Amygdala (tissue), 56 donors: Measurements from ENCODE around the gene GPN1.
A peak's percentile ranks its signal among the peaks of the same experiment; 100 is the strongest.
"Not testable (repeated sequence)": the region's sequence is repeated elsewhere in the genome, so short reads cannot be mapped to it uniquely, and the experiment has no call there.

Source experiments
- DNase-seq, 56 donors: peaks; one replicate each; lab custom pipeline; 2025; lab: John Stamatoyannopoulos, UW

The GPN1 gene

DNA sequence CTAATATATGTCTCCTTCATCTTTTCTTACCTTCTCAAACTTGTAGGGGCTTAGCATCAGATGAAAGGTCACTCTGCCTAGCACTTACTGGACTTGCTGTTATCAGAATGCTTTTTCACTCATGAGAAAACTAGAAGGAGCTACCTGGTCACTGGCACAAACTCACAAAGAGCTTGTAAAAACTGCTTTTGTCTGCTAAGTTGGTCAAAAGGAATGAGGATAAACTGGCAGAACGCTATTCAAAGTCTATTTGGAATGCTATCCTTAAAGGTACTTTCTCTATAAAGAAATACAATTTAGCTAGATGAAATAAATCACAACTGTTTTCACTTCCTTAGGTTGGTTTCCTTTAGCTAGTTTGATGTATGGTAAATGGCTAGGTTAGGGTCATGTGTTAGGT, 2.5 kb upstream of the GPN1 start:
- not testable (repeated sequence) for DNase-seq

DNA sequence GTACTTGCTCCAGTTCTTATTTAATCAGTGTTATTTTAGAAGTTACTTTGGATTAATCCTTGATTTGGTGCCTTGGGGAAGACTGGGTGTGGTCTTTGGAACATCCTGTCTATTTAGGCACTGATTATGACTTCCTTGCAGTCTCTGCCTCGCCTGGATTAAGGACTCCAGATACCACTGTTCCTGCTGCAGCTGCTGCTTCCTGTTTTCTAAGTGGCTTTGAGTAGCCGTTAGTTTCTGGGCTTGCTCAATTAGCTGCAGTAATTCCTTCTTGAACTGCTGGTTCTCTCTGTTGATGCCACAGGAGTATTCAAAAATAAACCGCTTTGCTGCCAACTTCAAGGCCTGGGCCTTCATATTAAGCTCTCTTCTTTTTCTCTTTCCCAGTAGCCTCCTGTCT, 1.9 kb upstream of the GPN1 start:
- DNase-seq, result peak in 2 of 56 donors; percentile 2 to 3

DNA sequence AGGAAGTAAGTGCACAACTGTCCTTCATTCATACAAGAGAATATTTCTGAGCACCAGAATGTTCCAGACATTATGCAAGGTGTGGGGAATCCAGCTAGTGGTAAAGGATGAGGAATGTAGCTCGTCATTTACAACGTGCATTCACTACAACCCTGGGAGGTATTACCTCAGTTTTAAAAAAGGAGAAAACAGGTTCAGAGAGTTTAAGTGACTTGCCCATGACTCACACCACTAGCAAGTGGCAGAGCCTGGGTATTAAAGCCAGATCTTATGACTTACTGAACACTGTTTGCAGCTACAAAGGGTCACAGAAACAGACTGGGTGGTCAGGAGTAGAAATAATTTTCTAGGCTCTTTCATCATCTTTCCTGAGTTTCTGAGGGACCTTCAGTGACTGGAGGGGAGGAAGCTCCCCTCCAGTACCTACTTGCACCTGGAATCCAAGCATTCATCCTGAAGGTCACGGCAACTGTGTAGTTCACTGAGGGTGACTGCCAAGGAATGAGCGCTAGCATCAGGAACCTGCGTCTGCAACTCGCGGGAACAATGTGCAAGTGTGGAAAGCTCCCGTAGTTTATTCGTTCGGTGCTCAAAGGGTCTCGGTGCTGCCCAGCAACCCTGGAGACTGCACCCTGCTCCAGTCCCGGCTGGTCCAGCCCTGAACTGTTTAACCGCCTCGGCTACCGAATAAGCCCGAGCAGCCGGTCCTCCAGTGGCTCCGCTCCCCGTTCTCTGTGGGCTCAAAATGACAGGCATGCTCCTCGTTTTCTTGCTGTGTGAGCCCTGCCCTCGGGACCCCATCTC, 685 bp upstream of the GPN1 start:
- DNase-seq, result peak in 13 of 56 donors; percentile 19 to 66 (median 42)

DNA sequence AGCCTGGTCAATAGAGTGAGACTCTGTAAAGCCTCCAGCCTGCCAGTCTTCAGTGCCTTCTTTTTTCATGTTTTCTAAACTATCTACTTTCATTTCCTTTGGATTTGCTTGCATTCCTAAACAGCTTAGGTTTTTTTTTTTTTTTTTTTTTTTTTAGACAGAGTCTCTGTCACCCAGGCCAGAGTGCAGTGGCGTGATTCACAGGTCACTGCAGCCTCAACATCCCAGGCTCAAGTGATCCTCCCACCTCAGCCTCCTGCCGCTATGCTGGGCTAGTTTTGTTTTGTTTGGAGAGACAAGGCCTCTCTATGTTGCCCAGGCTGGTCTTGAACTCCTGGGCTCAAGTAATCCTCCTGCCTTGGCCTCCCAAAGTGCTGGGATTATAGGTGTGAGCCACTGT, 1.4 kb downstream of the GPN1 start:
- not testable (repeated sequence) for DNase-seq

DNA sequence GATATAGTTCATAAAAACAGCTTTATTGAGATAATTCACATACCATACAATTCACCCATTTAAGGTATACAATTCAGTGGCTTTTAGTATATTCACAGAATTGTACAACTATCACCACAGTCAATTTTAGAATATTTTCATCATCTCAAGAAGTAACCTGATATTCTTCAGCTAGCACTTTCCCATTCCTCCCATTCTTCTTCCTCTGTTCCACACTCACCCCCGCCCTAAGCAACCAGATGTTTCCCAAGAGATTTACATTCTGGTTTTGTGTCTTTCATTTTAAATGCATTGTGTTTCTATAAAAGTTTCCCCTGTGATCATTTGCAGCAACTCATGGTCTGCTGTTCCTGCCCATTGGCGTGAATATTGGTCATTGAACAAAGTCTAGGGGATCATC, 5.4 kb downstream of the GPN1 start:
- DNase-seq, result no peak

DNA sequence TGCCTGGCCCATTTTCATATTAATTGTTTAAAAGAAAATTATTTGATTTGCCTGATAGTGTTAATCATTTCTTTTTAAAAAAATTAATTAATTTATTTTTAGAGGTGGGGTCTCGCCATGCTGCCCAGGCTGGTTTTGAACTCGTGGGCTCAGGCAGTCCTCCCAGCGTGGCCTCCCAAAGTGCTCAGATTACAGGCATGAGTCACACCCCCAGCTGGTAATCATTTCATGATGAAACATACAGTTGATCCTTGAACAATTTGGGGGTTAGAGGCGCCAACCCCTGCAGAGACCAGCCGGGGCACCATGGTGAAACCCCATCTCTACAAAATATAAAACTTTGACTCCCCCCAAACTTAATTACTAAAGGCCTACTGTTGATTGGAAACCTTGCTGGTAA, 7.9 kb downstream of the GPN1 start:
- no peak for DNase-seq

DNA sequence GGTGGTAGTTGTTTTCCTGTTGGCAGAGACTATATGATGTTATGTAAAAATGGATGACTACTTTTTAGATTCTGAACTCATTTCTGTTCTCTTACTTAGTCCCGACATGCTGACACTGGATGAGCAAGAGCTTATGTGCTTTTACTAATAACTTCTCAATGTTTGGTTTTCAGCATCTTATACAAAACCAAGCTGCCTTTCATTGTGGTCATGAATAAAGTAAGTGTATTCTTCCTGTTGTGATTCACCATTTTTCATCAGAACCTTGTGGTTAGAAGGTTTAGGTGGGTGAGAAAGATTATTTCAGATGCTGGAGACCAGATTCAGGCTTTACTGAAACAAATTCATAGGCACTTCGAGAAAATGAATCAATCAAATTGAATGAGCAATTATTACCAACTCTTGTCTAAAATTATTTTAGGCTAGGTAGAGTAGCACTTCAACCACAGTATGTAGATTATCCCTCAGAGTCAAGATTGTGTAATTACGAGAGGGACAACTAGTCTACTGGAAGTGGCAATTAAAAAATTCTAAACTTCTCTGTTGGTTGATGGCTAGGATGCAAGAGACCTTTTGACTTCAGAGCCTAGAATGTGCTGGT, 9.3 kb downstream of the GPN1 start:
- DNase-seq, result no peak

DNA sequence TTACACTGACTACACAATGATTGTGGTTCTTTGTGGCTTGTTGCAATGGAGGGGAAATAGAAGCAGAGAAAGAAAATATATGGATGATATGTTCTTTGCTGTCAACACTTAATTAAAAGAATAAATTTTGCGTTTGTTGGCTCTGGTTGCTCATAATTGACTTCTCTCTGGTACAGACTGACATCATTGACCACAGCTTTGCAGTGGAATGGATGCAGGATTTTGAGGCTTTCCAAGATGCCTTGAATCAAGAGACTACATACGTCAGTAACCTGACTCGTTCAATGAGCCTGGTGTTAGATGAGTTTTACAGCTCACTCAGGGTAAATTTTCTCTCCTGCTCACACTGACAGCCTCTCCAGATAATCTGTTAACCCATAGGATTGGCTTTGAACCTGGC, 9.9 kb downstream of the GPN1 start:
- no peak for DNase-seq

DNA sequence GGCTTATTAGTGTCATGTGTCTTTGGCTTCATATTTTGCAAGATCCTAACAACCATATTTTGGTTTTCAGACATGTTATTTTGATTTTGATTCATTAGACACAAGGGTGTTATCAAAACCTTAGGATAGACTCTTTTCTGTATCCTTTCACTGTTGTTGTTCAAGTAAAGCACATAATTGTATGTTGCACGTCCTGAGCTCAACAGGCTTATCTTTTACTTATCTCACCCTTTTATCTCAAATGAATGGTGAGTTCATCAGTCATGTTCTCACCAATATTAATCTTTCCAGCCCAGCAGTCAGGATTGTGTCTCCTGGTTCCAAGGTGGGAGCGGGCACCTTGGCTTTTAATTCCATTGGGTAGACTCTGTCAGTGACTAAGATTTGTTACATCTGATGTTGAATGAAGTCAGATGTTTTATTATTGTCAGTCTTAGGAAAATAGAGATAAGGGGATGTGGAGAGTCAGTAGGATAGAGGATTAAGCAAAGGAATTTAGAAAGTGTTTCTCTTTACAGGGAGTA, 11.9 kb downstream of the GPN1 start:
- no peak for DNase-seq

DNA sequence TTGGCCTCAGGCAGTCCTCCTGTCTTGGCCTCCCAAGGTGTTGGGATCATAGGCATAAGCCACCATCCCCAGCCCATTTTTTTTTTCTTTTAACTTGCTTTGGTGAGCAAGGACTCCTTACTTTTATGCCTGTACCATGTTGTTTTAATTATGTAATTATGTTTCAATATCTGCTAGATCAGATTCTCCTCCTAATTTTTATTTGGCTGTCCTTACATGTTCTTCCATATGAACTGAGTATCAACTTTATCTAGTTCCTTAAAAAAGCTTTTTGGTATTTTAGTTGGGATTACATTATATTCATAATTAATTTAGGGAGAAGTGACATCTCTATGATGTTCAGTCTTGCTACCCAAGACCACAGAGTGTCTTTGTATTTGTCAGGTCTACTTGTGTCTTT, 16.3 kb downstream of the GPN1 start:
- DNase-seq, result no peak

DNA sequence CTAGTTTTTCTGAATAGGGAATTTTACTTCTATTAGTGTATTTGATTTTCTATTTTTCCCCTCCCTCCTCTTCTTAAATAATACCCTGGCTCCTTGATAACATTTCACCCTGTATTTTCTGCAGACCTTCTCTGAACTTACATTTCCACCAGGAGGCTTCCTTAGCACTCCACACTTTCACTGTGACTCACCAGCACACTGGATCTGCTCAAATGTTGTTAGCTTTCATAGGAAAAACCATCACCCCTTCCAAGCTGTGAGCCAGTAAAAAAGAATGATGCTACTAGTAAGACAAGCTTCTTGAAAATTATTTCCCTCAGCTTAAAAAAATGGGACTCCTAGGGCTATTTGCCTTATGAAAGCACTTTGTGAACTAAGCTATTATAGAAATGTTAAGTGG, 18.4 kb downstream of the GPN1 start:
- DNase-seq, result no peak

DNA sequence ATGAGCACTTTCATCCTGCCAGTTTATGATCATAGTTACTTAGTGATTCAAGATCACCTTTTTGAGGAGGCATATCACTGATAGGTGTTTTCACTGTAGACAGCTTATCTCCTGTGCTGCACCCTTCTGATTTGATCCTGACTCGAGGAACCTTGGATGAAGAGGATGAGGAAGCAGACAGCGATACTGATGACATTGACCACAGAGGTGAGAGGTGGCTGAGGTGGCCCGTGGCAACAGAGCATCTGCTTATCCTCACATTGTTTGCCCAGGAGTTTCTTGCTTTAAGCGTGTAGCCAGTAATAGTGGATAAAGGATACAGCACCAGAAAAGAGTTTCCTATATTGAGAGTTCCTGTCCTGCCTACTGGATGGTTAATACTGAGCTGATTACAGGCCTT, 18.9 kb downstream of the GPN1 start:
- no peak for DNase-seq

DNA sequence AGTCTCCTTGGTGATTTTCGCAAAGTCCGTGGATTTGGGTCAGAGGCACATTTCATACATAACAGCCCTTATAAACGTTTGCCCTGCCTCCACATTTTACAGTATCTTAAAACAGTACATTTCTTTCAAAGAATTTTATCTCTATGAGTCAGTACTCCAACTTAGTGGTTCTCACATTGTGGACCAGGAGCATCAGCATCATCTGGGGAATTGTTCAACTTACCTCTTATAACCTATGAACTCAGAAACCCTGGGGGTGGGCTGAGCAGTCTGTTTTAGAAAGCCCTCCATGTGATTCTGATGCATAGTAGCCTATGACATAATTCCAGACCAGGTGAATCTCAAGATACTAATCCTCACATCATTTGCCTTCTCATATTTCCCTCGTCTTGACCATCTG, 22.2 kb downstream of the GPN1 start:
- DNase-seq, result no peak

DNA sequence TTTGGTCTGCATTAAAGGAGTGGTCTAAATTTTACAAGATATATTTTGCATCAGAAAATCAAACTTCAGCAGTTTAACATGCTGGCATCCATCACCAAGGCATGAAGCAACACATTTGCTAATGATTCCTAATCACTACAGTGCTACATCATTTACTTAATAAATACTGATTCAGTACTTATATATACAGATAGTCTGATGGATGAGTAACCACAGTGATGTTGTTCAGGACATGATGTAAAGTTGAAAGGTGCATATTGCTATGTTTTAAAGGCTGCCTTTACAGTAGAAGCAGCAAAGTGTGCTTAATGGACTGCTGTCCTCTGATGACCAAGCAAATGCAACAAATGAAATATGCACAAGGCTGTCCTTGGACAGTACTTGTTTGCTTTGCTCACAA, 23.5 kb downstream of the GPN1 start:
- no peak for DNase-seq

DNA sequence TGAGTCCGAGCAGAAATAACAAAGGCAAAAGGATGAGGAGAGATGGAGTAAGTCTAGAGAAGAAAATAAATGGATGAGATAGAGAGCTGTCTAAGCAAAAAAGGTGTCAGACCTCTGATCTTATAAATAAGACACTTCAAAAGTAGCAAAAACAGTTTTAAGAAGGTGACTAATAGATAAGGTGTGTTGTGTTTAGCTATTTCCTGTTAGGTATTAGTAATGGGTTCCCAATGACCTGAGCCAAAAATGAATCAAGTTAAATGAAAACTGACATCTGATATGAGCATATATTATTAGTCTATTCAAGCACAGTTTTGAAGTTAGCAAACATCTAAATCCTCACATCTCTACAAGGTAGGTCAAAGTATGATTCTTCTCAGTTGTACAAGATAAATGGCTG, 23.9 kb downstream of the GPN1 start:
- no peak for DNase-seq

DNA sequence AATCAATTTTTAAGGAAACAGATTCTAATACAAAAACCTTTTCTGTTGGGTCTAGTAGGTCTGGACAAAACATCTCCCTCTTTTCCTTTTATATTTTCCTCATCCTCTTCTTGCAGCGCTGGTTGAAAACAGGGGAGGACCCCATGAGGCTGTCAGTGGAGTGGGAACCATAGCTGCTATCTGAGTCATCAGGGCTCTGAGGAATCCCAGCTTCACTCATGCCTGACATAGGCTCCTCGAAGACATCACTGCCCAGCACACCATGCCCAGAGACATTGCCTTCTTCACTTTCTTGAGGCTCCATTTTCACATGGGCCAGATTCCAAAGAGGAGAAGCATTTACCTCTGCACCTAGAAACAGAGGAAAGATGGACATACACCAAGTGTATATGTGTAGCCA, 24.5 kb downstream of the GPN1 start:
- DNase-seq, result no peak

DNA sequence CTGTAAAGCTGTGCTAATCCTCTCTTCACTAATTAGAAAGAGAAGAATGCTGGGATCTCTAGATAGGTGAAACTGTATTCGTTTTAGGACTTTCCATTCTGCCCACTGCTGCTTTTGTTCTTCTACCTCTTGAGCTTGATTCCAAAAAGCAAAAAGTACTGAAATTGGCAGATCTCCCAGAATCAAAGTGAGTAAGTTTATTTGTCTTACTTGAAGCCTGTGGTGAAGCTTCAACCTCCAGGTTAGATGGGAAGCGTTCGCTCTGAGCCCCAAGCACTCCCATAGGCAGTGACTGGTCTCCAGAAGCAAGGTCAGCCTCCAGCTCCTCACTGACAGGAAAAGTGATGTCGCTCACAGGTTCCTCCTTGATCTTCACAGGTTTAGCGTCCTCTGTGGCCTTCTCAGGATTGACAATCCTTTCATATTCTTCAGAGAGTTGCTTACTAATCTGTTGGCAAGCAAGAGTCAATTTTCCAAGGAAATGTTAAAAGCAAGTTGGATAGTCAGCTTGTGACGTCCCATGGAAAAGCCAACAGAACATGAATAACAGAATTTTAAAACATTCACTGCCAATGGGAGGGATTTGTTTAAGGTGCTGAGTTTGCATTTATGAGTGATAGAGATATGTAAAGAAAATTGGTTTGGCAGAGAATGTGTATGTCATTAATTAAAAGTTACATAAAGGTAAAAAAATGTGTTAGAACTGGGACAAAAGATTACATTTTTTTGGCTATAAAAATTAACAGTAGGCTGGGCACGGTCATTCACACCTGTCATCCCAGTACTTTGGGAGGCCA, 26.5 kb downstream of the GPN1 start:
- no peak for DNase-seq

DNA sequence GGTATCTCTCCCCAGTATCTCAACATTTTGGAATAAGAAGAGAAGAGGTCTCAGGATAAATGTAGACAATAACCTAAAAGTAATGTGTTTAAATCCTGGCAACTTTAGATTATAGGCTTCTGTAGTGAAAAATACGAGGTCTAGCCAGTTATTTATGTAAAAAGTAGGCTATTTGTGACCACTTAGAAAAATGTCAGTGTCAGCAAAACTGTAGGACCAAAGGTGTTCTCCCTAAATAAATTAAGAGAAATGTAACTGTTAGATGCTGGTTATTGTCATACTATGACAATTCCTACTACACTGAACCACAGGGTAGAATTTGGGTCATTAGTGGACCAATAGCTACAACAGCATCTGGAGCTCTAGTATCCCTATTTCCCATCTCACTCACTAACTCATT, 32.5 kb downstream of the GPN1 start:
- no peak for DNase-seq

DNA sequence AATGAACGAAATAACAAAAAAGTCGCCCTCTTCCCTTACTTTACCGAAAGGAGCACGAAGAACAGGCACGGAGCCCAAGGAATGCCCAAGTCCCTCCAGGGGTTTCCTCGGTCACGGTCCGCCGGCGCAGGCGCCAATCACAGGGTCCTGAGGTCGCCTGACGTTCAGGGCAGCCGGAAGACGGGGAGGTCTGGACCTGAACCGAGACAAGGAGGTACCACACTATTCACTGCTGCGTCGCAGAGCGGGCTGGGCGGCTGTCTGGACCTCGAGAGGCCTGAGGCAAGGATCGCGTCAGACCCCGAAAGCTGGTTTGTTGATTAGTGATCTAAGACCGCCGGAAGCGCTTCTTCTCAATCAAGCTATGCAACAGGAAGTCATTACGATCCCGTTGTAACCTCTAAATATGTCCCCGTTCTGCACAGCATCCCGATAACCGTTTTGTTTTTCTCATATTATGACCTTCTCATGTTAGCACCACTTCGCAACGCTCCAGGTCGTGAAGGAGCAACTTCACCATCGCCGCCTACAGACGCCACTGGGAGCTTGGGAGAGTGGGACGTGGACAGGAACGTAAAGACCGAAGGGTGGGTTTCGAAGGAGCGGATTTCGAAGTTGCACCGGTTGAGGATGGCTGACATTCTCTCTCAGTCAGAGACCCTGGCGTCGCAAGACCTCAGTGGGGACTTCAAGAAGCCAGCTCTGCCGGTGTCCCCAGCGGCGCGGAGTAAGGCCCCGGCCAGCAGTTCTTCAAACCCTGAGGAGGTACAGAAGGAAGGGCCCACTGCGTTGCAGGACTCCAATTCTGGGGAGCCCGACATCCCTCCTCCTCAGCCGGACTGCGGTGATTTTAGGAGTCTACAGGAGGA, 34.7 kb downstream of the GPN1 start, which contains the start of the genes SLC4A1AP and SUPT7L:
TSS of gene SLC4A1AP (plus strand) at position 605 of the 869 bp plus-strand sequence. CDS start at position 631, 26 bp downstream.
TSS of gene SUPT7L (minus strand) at position 330 of the 869 bp plus-strand sequence. CDS start 1,422 bp downstream, outside the sequence.
- DNase-seq, result peak; percentile 24 to 93 (median 78)

DNA sequence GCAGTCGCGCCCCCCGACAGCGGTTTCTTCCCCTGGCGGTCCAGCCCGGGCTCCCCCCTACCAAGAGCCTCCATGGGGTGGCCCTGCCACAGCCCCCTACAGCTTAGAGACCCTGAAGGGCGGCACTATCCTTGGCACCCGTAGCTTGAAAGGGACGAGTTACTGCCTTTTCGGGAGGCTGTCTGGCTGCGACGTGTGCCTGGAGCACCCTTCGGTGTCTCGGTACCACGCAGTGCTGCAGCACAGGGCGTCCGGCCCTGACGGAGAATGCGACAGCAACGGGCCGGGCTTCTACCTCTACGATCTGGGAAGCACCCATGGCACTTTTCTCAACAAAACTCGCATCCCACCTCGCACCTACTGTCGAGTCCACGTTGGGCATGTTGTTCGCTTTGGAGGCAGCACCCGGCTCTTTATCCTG, 35.3 kb downstream of the GPN1 start:
- peak in 3 of 56 donors; percentile 12 to 50 (median 22) for DNase-seq
